ENCODE measurements around the gene FXYD4.
"Not testable (repeated sequence)": the region's sequence is repeated elsewhere in the genome, so short reads cannot be mapped to it uniquely, and the experiment has no call there.

The FXYD4 gene

GRCh38 chr10:43421201-43421507, 49.7 kb downstream of the FXYD4 start:
- DNase-seq: no peak

GRCh38 chr10:43421519-43421918, 50.1 kb downstream of the FXYD4 start:
- no peak for DNase-seq

DNA sequence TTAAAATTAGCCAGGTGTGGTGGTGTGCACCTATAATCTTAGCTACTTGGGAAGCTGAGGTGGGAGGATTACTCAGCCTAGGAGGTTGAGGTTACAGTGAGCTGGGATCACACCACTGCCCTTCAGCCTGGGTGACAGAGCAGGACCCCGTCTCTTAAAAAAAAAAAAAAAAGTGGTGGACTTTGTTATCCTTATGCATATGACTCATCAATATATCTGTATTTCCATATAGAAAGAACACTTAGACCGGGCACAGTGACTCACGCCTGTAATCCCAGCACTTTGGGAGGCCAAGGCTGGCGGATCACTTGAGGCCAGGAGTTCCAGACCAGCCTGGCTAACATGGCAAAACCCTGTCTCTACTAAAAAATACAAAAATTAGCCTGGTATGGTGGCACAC, 50.5 kb downstream of the FXYD4 start:
- not testable (repeated sequence) for DNase-seq

GRCh38 chr10:43424416-43424815, 53.0 kb downstream of the FXYD4 start:
- no peak for DNase-seq

Data from 8988T (cell line).